ENCODE results near the gene NEDD4L.
"Not testable (repeated sequence)": the region's sequence is repeated elsewhere in the genome, so short reads cannot be mapped to it uniquely, and the experiment has no call there.

The NEDD4L gene

DNA sequence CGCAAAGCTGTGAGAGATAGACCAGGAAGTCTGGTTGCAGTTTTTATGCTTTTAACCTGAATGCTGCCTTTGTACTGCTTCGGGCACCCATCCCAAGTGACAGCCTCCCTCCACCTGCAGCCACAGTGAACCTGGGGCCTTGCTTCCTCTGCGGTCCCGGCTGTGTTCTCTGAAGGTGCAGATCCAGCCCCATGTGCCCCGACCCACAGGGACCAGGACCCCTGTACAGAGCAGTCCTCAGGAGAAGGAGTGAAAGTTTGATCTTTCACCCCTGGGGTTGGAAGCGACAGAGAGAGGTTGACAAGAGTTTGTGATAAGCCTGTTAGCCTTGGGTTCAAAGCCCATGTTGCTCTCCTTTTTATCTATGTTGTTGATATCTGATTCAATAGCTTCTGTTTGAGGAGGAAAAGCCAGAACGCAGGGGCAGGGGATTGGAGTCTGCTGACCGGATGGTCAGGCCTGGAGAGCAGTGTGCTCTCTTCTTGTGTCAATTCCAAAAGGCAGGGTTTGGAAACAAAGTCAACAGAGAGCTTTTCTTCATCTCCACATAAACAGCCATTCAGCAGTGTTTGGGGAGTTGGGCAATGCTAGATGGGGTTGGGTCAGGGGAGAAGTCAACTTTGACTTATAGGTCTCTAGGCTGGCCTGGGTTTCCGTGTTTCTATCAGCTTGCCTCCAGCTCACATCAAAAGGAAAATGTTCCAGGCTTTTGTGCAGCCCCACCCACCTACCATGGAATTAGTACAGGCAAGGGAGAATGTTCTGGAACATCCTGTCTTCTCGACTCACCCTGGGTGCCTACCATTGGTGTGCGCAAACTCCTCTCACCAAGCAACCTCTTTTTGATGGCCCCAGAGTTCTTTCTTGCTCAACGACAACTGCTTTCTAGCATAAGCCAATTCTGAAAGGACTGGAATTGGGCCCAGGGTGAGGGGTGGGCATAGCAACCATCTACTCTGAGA lies 369.9 kb downstream of the NEDD4L start:
- DNase-seq (ENCODE audit: low read depth, low spot score): no peak

DNA sequence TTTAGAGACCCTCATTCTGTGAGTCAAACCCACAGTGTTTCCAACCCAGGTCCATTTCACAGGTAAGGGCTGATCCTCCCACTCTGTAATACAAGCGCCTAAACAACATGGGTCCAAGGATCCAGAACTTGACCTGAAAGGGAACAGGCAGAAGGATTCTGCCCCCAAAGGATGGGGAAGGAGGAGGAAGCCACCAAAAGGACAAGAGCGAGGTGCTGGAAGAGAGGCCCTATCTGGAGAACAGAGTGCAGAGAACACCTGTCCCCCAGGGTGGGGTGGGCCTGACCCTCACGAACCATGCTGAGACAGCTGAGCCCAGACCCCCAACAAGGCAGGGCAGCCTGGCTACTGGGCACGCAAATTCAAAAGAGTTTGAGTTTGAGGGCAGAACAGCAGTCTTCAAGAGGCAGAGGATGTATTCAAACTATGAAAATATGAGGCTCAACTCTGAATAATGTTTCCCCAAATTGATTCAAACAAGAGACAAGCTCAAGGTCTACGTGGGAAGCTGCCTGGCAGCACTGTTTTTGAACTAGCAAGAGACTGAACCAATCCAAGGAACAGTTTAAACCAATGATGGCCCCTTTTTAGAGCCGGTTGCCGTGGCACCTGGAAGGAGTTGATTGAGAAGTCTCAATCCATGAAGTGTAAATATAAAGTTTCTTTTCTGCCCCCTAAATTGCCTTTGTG lies 372.1 kb downstream of the NEDD4L start:
- no peak for DNase-seq (ENCODE audit: low read depth, low spot score)

DNA sequence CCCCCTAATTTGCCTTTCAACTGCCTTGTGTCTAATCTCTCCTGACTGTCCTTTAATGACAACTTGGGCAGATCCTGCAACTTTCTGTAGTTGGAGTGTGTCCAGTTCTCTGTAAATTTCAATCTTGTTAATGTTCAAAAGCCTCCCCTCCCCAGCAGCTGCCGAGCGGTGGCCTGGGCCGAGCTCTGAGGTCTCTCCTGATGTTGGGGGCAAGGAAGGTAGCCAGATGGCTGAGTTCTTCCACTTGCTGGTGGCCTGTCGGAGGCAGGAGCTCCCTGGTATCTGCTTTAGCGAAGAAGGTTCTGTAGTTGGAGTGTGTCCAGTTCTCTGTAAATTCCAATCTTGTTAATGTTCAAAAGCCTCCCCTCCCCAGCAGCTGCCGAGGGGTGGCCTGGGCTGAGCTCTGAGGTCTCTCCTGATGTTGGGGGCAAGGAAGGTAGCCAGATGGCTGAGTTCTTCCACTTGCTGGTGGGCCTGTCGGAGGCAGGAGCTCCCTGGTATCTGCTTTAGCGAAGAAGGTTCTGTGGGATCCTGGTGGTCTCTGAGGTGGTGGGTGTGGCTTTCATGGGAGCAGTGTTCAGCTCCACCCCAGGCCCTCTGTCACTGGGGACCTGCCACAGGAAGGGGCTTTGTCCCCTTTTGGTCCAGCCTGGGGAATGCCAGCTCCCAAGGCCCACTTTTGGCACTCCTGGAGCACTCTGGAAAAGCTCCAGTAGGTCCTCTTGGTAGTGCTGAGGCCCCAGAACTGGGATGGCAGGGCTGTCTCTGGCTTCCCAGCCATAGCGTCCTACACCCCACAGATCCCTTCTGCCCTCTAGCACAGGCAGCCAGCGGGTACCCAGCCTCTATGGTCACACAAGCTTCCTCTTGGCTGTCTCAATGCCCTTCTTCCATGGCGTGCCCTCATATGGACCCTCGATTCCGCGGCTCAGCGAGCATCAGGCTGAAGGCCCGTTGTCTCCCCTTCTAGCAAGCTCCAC lies 373.0 kb downstream of the NEDD4L start:
- DNase-seq (ENCODE audit: low read depth, low spot score): no peak

DNA sequence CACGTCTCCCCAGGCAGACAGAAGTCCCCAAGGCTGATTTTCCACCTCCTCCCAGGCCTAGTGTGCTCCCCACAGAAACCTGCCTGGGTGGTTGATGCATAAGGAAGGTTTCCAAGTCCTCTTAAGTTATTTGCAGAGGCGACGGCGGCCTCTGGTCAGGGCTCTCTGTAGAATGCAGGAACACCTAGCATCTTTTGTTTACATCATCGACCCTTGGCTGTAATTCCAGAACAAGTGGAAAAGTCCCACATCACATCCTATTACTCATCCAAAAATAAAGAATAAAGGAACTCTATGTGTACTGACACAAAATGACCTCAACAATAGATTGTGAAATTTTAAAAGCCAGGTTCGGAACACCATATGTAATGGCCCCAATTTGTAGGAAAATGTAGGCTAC lies 373.7 kb downstream of the NEDD4L start:
- DNase-seq (ENCODE audit: low read depth, low spot score): no peak

DNA sequence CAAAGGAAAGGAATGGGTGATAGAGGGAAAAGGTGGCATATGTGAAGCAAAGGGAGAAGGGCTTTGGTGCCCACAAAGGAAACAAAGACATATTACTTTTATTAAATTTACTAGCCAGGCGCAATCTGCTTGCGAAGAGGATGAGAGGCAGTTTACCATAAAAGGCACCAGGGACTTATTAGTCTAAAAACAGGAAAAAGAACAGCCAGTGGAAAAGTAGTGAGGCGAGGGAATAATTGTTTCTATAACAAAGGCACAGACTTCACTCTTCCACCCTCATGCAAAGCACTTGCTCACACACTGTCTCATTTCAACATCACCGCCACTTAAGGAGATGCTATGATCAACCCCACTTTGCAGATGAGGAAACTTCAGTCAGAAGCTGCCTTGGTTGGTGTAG lies 374.3 kb downstream of the NEDD4L start:
- no peak for DNase-seq (ENCODE audit: low read depth, low spot score)

DNA sequence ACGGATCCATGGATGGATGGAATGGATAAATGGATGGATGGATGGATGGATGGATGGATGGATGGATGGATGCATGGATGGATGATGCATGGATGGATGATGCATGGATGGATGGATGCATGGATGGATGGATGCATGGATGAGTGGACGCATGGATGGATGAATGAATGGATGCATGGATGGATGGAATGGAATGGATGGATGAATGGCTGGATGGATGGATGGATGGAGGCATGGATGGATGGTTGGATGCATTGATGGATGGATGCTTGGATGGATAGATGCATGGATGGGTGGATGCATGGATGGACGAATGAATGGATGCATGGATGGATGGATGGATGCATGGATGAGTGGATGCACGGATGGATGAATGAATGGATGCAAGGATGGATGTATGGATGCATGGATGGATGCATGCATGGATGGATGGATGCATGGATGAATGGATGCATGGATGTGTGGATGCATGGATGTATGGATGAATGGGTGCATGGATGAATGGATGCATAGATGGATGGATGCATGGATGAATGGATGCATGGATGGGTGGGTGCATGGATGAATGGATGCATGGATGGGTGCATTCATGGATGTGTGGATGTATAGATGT lies 375.7 kb downstream of the NEDD4L start:
- no peak for DNase-seq (ENCODE audit: low read depth, low spot score)

DNA sequence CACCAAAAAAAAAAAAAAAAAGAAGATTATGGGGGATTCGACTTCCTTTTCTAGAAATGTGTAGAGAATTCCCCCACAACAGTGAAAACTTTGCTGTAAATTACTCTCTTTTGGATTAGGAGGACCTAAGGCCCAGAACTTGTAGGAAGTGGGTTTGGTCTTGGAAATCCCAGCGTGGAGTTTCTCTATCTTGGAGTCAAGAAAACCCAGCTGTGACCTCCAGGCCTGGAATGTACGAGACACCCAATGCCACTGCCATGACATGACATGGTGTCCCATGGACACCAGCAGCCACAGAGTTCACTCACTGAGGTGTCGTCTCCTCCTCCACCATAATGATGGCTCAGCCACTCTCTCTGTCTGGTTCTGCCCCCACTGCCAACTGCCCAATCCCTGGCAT lies 382.6 kb downstream of the NEDD4L start:
- no peak for DNase-seq (ENCODE audit: low read depth, low spot score)

DNA sequence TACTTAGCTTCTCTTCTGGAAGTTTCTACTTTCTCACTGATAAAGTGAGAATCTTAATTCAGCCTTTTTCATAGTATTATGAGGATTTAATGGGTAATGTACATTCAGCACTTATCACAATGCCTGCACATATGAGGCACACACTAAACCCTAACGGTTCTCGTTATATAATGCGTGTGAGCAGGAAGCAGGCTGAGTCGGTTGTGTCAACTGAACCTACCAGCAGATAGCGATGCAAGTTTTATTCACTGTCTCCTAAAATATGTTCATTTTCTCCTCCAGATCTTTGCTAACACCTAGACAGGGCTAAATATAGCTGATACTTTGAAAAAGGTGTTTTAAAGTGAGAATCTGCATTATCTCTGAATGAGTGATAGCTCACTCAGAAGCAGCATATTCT lies 383.3 kb downstream of the NEDD4L start:
- no peak for DNase-seq (ENCODE audit: low read depth, low spot score)

DNA sequence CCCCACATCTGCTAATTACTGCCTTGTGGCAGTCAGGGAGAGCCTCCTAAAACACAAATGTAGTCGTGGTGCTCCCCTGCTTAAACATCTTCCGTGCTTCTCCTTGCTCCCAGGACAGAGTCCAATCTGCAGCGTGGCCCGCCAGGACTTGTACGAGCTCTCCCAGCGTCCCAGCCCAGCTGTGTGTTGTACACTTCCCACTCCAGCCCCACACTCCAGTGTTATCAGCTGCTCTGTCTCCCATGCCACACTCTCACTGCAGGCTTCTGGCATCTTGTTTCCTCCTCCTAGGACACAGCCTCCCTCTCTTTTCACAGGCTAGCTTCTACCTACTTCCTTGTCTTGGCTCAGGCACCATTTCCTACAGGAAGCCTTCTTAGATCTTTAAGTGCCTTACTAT lies 385.4 kb downstream of the NEDD4L start:
- no peak for DNase-seq (ENCODE audit: low read depth, low spot score)

DNA sequence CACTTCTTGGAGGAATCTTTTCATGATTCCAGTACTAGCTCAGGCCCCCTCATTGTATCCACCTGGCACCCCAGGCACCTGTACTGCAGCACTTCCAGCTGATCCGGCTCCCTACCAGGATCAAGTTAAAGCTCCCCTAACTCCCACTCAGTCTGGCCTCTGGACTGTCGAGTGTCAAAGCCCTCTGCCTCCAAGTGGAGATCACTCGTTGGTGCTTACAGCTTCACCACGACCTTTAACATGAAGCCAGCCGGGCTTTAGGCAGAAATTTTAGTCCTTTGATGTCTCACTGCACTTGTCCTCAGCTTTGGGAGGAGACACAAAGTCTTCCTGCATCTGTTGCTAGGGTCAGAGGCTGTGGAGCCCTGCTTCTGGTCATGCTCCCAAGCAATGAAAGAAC lies 387.2 kb downstream of the NEDD4L start:
- no peak for DNase-seq (ENCODE audit: low read depth, low spot score)

DNA sequence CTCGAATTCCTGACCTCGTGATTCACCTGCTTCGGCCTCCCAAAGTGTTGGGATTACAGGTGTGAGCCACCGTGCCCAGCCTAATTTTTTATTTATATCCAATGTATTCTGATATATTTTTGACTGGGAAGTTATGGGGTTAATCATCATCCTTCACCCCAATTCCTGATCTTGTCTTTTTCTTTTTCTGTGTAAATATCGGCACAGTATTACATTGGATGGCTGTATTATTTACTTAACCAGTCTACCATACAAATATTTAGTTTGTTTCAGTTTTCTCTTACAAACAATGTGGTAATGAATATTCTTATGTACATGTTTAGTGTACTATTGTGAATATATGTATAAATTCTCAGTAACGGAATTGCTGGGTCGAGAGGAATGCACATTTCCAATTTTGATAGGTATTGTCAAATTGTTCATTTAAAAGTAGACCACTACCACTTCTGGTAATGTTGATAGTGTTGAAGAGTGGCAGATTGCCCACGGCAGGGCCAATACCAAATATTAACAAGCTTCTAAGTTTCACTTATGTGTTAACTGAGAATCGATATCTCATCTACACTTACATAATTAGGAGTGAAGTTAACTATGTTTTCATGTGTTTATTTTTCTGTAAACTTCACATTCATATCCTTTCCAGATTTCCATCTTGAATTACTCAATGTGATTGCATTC lies 388.2 kb downstream of the NEDD4L start:
- no peak for DNase-seq (ENCODE audit: low read depth, low spot score)

DNA sequence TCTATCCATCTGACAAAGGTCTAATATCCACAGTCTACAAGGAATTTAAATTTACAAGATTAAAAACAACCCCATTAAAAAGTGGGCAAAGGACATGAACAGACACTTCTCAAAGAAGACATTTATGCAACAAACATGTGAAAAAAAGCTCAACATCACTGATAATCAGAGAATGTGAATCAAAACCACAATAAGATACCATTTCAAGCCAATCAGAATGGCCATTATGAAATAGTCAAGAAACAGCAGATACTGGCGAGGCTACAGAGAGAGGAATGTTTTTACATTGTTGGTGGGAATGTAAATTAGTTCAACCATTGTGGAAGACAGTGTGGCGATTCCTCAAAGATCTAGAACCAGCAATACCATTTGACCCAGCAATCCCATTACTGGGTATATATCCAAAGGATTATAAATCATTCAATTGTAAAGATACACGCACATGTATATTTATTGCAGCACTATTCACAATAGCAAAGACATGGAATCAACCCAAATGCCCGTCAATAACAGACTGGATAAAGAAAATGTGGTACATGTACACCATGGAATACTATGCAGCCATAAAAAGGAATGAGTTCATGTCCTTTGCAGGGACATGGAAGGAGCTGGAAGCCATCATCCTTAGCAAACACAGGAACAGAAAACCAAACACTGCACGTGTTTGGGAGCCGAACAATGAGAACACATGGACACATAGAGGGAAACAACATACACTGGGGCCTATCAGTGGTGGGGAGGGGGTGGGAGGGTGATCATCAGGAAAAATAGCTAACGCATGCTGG lies 391.4 kb downstream of the NEDD4L start:
- DNase-seq (ENCODE audit: low read depth, low spot score): not testable (repeated sequence)

DNA sequence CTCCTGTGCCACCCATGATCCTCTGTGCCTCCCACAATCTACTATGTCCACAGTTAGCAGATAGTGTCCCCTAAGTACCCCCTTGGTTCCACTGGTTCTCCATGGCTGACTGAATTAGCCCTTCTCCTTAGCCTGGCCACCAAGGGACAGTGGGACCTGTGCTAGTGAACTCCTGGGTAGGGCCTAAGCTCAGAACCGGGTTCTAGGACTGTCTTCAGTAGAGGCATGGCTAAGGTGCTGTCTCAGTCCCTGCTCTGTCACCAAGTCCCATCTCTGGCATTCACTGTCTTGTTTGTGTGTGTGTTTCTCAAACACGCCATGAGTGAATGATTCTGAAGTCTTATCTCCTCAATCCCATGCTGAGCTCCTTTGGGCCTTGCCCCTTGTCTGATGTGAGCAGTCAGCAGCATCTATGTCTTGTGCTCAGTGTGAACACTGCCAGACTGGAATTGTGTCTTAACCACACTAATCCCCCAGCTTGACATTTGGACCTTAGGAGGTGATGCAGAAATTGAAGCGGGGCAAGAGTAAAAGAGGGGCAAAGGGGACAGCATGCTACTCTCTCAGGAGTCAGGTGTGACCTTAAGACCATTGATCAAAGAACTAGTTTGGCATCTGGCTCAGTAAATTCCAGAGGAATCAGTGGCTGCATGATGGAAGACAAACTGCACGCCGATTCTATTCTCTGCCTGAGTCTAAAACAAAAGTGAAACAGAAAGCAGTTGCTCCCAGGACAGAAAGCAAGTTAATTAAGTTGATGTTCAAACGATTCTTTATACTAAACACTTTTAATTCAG lies 394.3 kb downstream of the NEDD4L start:
- no peak for DNase-seq (ENCODE audit: low read depth, low spot score)

DNA sequence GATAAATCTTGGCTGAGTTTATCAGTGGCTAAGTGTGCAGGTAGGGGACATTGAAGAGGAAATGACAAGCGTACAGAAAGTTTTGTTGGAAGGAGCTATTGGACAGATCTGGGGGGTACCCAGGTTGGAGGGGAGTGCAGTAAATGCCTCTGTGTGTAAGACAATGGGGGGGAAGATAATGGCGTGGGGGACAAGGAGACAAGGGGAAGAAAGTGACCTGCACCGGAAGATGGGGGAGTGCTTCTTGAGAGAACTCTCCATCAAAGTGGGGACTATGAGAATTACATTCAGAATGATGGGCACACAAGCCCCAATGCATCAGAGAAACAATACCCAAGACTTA lies 394.9 kb downstream of the NEDD4L start:
- no peak for DNase-seq (ENCODE audit: low read depth, low spot score)

DNA sequence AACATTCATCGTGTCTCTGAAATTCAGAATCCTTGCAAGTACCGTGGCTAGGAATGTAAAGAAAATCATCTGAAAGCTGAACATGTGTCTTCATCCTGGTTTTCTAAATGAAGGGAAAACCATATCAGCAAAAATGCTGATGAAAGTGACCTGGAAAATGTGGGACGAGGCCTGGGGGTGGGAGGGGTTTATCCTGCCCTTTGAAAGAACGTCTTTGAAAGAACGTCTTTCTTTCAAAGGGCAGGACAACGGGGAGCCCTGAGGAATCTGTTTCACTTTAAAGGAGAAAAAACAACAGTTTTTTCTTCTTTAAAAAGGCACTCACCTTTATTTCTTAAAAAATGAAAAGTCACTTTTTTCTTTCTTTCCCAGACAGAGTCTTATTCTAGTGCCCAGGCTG lies 399.6 kb downstream of the NEDD4L start:
- no peak for DNase-seq (ENCODE audit: low read depth, low spot score)

DNA sequence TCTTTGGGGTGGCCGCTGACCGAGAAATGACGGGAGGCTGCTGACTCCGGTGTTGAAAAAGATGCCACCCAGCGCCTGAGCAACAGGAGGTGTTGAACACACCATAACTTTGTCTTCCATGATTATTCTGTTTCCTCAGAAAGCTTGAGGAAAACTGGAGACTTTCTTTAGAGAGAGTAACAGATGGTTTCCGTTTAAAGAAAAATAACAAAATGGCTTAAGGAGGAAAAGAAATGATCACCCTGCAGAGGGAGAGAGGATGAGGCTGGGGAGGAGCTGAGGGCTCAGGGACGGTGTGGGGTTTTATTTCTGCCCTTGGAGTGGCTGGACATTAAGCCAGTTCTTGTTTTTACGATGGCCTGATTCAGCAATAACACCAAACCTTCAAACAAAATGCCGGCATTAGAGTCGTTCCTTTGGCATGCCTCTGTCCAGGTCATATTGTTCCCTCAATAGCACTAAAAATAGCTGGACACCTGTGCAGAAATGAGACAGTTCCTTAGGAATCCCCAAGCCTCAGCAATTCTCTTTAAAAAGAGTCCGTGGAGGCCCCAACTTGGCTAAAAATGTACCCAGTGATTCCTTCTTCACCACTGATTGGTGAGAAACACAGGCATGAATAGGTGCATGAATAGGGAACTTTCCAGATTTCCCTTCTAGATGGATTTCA lies 402.5 kb downstream of the NEDD4L start:
- DNase-seq (ENCODE audit: low read depth, low spot score): no peak

DNA sequence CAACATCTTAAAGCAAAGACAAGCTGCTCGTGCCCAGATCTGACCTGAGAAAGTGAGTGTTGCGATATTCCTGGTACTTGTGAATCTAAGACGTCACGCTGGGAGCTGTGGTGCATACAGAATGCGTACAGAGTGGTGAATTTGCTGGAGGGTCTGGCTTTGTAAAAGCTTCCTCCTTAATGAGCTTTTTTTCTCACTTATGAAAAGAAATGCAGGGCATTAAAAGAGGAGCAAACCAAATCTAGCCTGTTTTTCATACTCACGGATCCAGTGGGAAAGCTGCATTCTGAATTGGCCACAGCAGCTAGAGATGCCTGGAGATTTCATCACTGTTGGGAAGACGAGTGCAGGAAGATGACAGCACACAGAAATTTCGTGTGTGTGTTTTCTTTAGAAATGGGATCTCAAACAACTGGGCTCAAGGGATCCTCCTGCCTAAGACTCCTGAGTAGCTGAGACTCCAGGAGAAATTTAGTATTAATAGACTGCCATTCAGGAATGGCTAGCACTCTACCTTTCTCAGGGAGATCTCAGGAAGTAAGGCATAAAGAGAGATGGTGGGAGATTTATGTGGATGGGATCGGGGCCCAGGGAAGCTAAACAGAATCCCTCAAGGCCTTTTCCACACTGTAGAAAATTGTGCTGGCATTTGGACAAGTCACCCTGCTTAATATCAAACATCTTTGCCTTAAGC lies 403.5 kb downstream of the NEDD4L start:
- DNase-seq (ENCODE audit: low read depth, low spot score): no peak

DNA sequence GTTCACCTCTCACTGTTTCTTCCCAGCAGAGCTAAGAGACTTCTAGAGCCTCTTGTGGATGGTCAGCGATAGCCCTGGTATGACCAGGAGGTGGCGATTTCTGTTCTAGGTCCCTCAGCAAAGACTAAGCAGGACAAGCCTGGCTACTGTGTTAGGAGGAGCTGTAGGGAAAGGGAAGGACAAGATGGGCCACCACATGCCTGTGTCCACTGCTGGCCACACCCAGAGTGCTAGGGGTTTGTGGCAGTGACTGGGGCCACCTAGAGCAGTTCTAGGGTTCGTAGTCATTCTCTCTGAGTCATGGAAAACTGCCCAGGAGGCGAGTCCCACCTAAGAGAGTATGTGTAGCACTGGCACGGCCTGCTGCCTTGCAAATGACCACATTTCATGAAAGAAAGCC lies 405.4 kb downstream of the NEDD4L start:
- no peak for DNase-seq (ENCODE audit: low read depth, low spot score)

All from smooth muscle cell of the brain vasculature (primary cell).